HG02938 (cell line): ENCODE measurements around the gene FAM193A.
"Not testable (repeated sequence)": the region's sequence is repeated elsewhere in the genome, so short reads cannot be mapped to it uniquely, and the experiment has no call there.

Experiments used
- ATAC-seq: cut with Tn5 transposase; IDR thresholded peaks from one replicate; pipeline ENCODE4 v1.9.1; 2021; ENCODE audit warnings: mild to moderate bottlenecking, moderate library complexity; ENCODE audit not compliant: unreplicated experiment

Gene FAM193A

GRCh38 chr4:2648159-2648814 is 111.8 kb downstream of the FAM193A start:
- ATAC-seq = no peak

GRCh38 chr4:2649604-2650114 is 113.2 kb downstream of the FAM193A start:
- ATAC-seq = no peak

GRCh38 chr4:2650276-2650675 is 113.8 kb downstream of the FAM193A start:
- no peak for ATAC-seq

DNA sequence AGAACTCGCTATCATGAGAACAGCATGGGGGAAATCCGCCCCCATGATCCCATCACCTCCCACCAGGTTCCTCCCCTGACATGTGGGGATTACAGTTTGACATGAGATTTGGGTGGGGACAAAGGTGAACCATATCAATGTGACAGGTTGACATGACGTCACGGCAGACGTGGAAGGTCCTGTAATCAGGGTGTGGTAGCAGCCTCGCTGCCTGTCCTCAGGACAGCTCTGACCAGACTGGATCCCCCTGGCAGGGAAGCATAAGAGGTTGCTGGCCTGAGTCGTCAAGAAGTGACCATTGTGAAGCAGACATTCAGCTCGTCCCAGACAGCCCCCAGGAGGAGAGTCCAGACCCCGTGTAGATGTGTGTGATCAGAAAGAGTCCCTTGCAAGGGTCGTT is 115.1 kb downstream of the FAM193A start:
- ATAC-seq = no peak

DNA sequence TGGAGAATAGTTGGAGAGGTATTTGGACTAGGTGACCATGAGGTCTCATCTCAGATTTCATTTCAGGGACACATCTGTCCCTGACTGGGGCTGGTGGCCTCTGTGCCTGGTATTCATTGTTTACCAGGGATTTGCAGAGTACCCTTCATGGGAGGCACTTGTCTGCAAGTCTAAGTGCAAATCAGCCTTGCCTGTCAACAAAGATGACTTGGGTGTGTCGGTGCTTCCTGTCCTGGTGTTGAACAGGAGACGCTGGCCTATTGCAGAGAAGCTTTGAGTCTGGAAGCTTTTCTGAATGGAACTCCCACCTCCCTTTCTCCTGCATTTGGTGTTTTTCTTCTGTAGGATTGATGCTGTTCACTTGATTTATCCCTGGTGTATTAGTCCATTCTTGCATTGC is 115.6 kb downstream of the FAM193A start:
- no peak for ATAC-seq

DNA sequence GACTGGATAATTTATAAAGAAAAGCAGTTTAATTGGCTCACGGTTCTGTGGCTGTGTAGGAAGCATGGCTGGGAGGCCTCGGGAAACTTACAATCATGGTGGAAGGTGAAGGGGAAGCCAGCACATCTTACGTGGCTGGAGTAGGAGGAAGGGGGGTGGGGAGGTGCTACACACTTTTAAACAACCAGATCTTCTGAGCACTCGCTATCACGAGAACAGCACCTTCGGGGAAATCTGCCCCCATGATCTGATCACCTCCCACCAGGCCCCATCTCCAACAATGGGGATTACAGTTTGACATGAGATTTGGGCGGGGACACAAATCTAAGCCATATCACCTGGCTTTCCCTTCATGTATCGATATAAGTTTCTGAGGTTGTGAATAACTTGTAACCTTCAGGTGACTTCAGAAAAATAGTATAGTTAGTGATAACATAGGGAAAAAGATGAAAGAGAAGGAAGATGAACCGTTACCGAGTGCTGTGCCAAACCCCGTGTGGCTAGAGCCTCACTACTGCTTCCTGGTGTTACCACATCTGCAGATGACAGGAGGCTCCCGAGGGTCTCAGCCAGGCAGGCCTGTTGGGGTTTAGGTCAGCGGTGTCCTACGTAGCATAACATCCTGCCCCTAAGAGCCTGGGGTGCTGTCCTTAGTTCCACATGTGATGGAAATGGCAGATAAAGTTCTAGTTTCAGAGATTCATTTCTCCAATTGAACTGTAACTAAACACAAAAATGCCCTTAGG is 116.1 kb downstream of the FAM193A start:
- ATAC-seq = no peak

DNA sequence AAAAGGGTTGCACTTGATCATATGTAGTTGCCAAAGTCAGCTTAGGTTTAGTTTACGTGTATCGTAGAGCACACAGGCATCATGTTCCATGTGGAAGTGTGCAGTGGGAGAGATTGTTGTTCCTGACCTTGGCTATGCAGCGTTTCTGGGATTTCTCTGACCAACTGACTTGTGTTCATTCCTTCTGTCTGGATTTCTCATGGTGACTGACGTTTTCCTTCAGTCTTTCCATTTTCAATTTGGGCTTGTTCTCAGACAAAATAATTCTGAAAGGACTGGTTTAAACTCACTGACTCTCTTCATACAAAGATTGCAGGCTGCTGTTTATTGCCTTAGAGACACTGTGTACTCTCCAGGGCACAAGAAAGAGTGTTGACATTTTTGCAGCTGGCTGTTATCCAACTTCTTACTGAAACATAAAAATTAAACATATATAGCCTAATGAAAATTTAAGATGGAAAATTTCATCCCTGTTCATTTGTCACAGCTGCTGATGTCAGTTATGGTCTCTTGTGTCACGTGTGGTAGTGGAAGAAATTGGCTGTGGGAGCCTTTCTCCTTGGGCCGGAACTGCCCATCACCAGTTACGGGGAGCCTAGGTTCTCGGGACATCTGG is 124.3 kb downstream of the FAM193A start:
- ATAC-seq = no peak

DNA sequence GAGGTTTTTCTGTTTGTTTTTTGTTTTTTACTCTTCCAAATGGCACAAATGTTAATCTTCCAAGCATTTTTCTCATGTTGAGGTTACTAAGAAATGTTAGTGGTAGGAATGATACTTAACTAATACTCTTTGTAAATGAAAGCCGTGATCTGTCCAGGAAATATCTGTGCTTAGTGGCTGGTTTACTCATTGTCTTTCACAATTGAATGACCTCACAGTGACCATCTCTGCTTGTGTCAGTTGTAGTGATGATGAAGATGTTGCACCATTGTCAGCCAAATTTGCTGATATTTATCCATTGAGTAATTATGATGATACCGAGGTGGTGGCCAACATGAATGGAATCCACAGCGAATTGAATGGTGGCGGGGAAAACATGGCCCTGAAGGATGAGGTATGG is 126.2 kb downstream of the FAM193A start:
- no peak for ATAC-seq

DNA sequence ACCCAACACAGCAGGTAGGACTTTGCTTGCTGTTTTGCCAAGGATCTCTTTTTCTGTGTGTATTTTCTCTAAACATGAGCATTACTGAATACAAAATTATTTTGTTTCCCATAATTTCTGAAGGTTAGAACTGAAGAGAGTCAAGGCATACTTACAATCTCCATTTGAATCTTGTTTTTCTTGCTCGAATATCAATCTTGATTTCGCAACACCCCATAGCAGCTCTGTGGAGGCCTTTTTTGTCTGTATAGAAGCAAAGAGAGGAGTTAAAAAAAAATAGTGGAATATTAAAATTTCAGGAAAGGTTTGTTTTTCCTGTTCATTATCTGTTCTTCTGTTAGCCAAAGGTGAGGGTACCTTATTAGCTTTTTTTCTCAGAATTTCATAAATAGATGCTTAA is 126.8 kb downstream of the FAM193A start:
- no peak for ATAC-seq

GRCh38 chr4:2666722-2667247 is 130.3 kb downstream of the FAM193A start:
- ATAC-seq = no peak

DNA sequence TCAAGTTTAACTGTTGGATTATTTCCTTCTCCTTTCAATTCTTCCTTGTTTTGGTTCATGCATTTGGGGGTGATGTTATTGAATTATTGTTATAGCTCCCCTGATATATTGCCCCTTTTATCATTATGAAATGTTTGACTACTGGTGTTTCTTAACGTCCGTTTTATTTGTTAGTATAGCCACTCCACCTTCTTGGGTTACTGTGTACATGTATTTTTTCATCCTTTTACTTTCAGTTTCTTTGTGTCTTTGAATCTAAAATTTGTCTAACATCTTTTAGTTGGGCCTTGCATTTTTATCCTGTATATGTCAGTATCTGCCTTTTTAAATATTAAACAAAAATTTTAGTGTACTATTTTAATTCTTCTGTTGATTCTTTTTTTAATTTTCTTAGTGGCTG is 131.0 kb downstream of the FAM193A start:
- no peak for ATAC-seq

- no peak for ATAC-seq
Observed at GRCh38 chr4:2671267-2671895, 134.9 kb downstream of the FAM193A start.

DNA sequence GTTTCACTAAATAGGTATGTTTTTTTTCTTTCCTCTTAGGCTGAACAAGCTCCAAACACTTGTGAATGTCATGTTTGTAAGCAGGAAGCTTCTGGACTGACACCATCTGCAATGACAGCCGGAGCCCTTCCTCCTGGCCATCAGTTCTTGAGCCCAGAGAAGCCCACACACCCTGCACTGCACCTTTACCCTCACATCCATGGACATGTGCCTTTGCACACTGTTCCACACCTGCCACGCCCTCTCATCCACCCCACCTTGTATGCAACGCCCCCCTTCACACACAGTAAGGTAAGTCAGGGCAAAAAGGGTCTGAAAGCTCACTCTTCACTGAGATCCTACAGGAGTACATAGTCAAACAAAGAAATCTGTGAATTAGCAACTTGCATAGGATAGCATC is 135.6 kb downstream of the FAM193A start:
- ATAC-seq = no peak

DNA sequence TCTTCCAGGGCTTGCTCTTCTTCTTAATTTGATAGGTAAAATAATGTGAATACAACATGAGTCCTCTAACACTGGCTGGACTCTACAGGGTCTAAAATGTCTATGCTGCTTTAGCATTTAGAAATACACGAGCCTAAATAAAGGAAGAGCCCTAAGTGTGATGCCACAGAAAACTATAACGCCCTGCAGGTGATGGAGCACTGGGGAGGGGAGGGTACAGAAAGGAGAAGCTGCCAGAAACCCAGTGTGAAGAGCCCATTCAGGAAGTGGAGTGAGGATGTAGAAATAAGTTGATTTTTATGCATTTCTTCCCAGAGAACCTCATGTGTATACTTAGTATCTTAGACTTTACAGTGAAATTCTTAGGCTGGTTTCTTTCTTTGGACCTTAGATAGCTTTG is 136.3 kb downstream of the FAM193A start:
- ATAC-seq = no peak

DNA sequence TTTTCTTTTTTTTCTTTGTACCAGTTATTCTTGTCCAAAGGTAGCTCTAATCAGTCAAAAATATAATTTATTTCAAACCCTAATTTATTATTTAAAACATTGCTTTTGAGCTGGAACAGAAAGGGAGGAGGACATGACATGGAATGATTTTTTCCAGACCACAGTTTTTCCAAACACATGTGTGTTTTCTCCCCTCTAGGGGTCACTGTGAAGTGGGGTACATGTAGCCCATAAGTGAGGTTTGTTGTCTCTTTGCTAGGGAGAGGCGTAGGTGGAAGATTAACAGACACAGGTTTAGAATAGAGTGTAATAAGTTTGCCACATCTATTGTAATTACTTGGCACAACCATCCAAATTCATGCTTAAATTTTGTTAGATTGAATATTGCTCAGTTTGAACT is 136.7 kb downstream of the FAM193A start:
- ATAC-seq = no peak

- ATAC-seq = not testable (repeated sequence)
Observed at GRCh38 chr4:2679762-2680161, 143.3 kb downstream of the FAM193A start.

GRCh38 chr4:2684486-2684885 is 148.0 kb downstream of the FAM193A start:
- no peak for ATAC-seq

DNA sequence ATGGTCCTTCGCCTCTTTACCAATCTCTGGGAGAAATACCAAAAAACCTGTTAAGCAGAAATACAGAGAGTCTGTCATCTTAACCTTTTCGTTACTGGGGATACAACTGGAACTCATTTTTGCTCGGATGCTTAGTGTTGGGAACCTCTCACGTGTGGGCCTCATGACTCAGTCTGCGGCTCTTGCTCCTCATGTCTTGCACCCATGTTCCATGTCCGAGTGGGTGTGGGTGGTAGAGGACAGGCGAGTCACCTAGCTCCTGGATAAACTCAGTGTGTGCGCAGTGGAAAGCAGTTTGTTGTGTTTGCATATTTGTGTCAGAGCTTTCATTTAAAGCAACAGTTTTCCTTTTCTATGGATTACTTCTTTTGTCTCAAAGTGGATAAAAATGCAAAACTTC is 149.1 kb downstream of the FAM193A start:
- no peak for ATAC-seq

DNA sequence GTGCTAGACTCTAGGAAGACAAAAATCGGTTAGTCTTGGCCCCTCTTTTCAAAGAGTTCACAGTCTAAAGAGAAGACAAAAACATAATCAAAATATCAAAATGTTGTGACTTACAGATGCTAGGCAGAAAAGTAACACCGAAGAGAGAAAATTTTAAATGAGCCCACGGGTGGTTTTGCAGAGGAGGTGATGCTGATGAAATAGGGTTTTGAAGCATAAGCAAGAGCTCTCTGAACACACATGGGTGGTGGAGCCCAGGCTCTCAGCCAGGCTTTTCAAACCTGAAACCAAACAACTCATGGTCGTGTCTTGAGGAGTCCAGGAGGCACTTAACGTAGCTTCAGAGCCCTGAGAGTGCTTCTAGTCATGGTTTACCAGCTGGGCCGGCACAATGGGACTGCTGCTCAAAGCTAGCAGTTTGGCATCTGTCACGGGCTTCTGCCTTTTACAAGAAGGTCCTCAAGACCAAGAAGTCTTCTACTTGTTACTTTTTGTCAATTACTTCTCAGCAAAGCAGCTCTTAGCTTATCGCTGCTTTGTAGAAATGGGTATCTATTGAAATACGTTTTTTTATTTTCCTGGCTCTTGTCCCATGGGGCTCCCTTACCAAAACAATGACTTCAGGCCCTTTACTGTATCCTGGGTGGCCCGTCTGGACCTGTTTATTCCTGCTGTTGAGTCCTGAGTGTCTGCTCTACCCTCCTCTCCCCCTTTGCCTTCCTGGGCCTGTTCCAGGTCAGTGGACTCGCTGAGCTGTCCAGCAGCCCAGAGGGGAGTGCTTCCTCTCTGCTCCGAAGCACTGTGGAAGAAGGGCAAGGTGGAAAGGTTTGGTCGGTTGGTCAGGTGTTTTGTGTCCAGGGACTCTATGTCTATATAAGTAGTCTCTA is 150.2 kb downstream of the FAM193A start:
- ATAC-seq = no peak

DNA sequence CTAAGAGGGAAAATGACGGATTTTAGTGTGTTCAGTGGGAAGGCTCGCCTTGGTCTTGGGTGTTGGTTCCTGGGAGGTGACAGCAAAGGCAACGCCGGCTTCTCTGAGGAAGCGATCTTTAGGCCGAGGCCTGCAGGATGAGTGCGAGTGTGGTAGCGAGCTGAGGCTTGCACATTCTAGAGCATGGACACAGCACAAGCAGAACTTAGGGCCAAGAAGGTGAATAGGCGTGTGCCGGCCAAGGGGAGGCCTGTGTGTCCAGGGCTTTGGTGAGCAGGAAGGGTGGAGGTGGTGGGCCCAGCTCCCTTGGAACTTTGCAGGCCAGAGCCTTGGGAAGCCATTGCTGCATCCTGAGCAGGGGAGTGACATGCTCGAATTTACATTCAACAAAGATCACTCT is 151.8 kb downstream of the FAM193A start:
- ATAC-seq = no peak
